H1 (cell line): ENCODE data around the gene RITA1. TPM values are rescaled to one million over a fixed set of nuclear protein-coding genes. Genes with fewer than 3 reads are reported as not detected.

Experiments used
- ASH2L ChIP-seq: fragments of 200-600, 300-600 bp; sonication (generic); IDR thresholded peaks from one replicate; pipeline ENCODE4 v1.7.1; 2017; ENCODE audit warnings: low read length
- BRCA1 ChIP-seq: IDR thresholded peaks from 2 replicates; pipeline ENCODE4 v1.6.1; 2012; ENCODE audit warnings: low read depth, low read length, improper control_type of control experiment
- CBX8 ChIP-seq: fragments of 300-800, 300-1000 bp; sonication (generic); IDR thresholded peaks from 2 replicates; pipeline ENCODE4 v1.7.1; 2016; ENCODE audit warnings: low read depth, low read length, borderline replicate concordance
- EP300 ChIP-seq, 2 experiments: IDR thresholded peaks; 1 replicate in 1 of 2; 2 replicates in 1 of 2; pipeline ENCODE4 v1.6.1; 2011 to 2012; ENCODE audit warnings: low read depth in 2 of 2, low read length in 2 of 2, mild to moderate bottlenecking in 2 of 2, borderline replicate concordance in 1 of 2, inconsistent platforms in 1 of 2, moderate library complexity in 1 of 2
- GTF2F1 ChIP-seq: IDR thresholded peaks from 2 replicates; pipeline ENCODE4 v1.6.1; 2012; ENCODE audit warnings: low read depth, low read length, improper control_type of control experiment, borderline replicate concordance
- JUND ChIP-seq: IDR thresholded peaks from 2 replicates; pipeline ENCODE4 v1.6.1; 2011; ENCODE audit warnings: mild to moderate bottlenecking, improper control_type of control experiment, low read length
- KDM1A ChIP-seq: fragments of 200-600, 300-600 bp; sonication (generic); IDR thresholded peaks from 2 replicates; pipeline ENCODE4 v1.7.1; 2016; ENCODE audit warnings: mild to moderate bottlenecking, low read length, borderline replicate concordance
- KDM5A ChIP-seq: fragments of 200-600 bp; IDR thresholded peaks from 2 replicates; pipeline ENCODE4 v1.7.1; 2012; ENCODE audit warnings: mild to moderate bottlenecking, low read length, inconsistent platforms, mixed read lengths
- POLR2A ChIP-seq, 2 experiments: IDR thresholded peaks; 1 replicate in 1 of 2; 2 replicates in 1 of 2; pipeline ENCODE4 v1.6.1; 2011; ENCODE audit warnings: low read depth in 2 of 2, low read length in 2 of 2, mild to moderate bottlenecking in 2 of 2; ENCODE audit errors: control extremely low read depth in 1 of 2
- polyA plus RNA-seq, 7 experiments: library from polyadenylated mRNA; depleted of rRNA in 3 of 7; stranded (reverse) in 5 of 7; unstranded in 2 of 7; fragments of >200 nt in 5 of 7; fragments of 200-250 nt in 2 of 7; gene quantifications; 1 replicate in 5 of 7; 2 replicates in 1 of 7; 4 replicates in 1 of 7; pipeline versions ENCODE4 v1.2.1 to v1.2.3, GENCODE V29; 2011 to 2013; ENCODE audit warnings: missing spikeins in 2 of 7, mixed read lengths in 2 of 7
- total RNA-seq: library from RNA; stranded (reverse); fragmentation: NEBNext Ultra II Directional; extraction: Animal tissue kit (Norgen Biotek cat#: 25700); gene quantifications from 2 replicates; pipeline ENCODE4 v1.2.1, GENCODE V29; 2021
- TF ChIP-seq, protein P1 (sequence below): fragments of 300-600 bp; sonication (generic); IDR thresholded peaks from 2 replicates; pipeline ENCODE4 v1.7.1; 2012; ENCODE audit warnings: low read length, moderate library complexity, mild to moderate bottlenecking, inconsistent platforms; ENCODE audit not compliant: insufficient replicate concordance
- TF ChIP-seq, protein P2 (sequence below): IDR thresholded peaks from 2 replicates; pipeline ENCODE4 v1.6.1; 2012; ENCODE audit warnings: low read length, inconsistent platforms

Gene RITA1
- total and polyA plus RNA-seq, 2 of the 8 experiments (the other 6 are each of a cell fraction or from before 2014, with no cell fraction given), result 24.1 to 25.8 TPM

DNA sequence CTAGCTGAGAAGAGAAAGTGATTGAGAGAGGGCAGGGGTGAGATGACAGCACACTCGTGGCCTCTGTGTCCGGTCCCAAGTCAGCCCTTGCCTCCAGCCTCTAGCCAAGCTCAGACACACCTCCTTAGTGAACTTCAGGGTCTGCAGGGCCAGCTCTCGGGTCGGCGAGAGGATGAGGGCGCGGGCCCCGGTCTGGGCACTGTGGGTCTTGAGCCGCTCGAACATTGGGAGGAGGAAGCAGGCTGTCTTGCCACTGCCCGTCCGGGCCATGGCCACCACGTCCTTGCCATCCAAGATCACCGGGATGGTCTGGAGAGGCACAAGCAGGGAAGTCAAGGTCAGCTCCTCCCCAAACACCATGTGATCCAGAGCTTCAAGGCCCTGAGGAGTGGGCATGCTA lies 6.5 kb upstream of the RITA1 start (continued):
- TF ChIP-seq, protein P1, sequence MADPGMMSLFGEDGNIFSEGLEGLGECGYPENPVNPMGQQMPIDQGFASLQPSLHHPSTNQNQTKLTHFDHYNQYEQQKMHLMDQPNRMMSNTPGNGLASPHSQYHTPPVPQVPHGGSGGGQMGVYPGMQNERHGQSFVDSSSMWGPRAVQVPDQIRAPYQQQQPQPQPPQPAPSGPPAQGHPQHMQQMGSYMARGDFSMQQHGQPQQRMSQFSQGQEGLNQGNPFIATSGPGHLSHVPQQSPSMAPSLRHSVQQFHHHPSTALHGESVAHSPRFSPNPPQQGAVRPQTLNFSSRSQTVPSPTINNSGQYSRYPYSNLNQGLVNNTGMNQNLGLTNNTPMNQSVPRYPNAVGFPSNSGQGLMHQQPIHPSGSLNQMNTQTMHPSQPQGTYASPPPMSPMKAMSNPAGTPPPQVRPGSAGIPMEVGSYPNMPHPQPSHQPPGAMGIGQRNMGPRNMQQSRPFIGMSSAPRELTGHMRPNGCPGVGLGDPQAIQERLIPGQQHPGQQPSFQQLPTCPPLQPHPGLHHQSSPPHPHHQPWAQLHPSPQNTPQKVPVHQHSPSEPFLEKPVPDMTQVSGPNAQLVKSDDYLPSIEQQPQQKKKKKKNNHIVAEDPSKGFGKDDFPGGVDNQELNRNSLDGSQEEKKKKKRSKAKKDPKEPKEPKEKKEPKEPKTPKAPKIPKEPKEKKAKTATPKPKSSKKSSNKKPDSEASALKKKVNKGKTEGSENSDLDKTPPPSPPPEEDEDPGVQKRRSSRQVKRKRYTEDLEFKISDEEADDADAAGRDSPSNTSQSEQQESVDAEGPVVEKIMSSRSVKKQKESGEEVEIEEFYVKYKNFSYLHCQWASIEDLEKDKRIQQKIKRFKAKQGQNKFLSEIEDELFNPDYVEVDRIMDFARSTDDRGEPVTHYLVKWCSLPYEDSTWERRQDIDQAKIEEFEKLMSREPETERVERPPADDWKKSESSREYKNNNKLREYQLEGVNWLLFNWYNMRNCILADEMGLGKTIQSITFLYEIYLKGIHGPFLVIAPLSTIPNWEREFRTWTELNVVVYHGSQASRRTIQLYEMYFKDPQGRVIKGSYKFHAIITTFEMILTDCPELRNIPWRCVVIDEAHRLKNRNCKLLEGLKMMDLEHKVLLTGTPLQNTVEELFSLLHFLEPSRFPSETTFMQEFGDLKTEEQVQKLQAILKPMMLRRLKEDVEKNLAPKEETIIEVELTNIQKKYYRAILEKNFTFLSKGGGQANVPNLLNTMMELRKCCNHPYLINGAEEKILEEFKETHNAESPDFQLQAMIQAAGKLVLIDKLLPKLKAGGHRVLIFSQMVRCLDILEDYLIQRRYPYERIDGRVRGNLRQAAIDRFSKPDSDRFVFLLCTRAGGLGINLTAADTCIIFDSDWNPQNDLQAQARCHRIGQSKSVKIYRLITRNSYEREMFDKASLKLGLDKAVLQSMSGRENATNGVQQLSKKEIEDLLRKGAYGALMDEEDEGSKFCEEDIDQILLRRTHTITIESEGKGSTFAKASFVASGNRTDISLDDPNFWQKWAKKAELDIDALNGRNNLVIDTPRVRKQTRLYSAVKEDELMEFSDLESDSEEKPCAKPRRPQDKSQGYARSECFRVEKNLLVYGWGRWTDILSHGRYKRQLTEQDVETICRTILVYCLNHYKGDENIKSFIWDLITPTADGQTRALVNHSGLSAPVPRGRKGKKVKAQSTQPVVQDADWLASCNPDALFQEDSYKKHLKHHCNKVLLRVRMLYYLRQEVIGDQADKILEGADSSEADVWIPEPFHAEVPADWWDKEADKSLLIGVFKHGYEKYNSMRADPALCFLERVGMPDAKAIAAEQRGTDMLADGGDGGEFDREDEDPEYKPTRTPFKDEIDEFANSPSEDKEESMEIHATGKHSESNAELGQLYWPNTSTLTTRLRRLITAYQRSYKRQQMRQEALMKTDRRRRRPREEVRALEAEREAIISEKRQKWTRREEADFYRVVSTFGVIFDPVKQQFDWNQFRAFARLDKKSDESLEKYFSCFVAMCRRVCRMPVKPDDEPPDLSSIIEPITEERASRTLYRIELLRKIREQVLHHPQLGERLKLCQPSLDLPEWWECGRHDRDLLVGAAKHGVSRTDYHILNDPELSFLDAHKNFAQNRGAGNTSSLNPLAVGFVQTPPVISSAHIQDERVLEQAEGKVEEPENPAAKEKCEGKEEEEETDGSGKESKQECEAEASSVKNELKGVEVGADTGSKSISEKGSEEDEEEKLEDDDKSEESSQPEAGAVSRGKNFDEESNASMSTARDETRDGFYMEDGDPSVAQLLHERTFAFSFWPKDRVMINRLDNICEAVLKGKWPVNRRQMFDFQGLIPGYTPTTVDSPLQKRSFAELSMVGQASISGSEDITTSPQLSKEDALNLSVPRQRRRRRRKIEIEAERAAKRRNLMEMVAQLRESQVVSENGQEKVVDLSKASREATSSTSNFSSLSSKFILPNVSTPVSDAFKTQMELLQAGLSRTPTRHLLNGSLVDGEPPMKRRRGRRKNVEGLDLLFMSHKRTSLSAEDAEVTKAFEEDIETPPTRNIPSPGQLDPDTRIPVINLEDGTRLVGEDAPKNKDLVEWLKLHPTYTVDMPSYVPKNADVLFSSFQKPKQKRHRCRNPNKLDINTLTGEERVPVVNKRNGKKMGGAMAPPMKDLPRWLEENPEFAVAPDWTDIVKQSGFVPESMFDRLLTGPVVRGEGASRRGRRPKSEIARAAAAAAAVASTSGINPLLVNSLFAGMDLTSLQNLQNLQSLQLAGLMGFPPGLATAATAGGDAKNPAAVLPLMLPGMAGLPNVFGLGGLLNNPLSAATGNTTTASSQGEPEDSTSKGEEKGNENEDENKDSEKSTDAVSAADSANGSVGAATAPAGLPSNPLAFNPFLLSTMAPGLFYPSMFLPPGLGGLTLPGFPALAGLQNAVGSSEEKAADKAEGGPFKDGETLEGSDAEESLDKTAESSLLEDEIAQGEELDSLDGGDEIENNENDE, result no peak
- TF ChIP-seq BRCA1 (no peak), KDM5A (no peak), EP300 (IDR thresholded peaks at IDR 0.05; ENCODE audit: borderline replicate concordance in 1 of 2, low read depth in 2 of 2, low read length in 2 of 2) (no peak), POLR2A (IDR thresholded peaks at IDR 0.05; ENCODE audit: control extremely low read depth in 1 of 2, low read depth in 2 of 2, low read length in 2 of 2) (no peak), GTF2F1 (no peak), JUND (no peak), KDM1A (no peak), ASH2L (no peak), CBX8 (no peak)
- TF ChIP-seq, protein P2, sequence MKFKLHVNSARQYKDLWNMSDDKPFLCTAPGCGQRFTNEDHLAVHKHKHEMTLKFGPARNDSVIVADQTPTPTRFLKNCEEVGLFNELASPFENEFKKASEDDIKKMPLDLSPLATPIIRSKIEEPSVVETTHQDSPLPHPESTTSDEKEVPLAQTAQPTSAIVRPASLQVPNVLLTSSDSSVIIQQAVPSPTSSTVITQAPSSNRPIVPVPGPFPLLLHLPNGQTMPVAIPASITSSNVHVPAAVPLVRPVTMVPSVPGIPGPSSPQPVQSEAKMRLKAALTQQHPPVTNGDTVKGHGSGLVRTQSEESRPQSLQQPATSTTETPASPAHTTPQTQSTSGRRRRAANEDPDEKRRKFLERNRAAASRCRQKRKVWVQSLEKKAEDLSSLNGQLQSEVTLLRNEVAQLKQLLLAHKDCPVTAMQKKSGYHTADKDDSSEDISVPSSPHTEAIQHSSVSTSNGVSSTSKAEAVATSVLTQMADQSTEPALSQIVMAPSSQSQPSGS, result no peak
